Stimulated activated CD4-positive, alpha-beta T cell treated with anti-CD3 and anti-CD28 coated beads, Interleukin-2, amount 100 ng/mL, for 24 hours (primary cell): Measurements from ENCODE around the gene AJM1.
"Not testable (repeated sequence)": the region's sequence is repeated elsewhere in the genome, so short reads cannot be mapped to it uniquely, and the experiment has no call there.

Experiments used
- DNase-seq, 2 donors: peaks; one replicate each; pipeline ENCODE4 v3.0.0-alpha.2; 2020

The AJM1 gene

DNA sequence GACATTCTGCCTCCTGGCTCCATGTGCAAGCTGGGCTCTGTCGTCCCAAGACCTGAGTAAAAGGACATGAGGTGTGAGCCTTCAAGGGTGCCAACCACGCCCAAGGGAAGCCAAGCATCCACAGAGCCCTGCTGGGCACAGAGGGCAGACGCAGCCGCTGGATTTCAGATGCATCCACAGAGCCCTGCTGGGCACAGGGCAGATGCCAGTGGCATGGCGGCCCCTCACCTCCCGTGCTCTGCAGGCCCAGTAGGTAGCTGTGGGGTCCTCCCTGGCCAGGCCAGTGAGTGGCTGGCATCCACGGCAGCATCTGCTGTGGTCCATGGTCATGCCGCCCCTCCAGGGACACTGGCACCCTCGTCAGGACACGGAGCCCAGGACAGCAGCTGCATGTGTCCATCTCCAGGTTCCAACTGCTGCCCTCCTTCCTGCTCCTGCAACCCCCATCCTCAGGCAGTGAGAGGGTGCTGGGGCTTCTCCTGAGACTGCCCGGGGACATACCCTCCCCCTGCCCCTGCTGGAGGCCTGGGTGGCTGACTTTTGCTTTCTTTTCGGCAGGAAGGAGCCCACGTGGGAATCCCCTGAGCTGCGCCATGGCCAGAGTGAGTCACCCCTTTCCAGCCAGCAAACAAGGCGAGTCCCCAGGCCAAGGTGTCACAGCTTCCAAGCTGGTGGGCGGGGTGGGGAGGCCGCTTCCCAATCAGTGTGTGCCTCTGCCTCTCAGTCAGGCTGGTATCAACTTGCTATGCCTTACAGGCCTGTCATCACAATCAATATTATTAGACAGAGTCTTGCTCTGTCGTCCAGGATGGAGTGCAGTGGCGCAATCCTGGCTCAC, 40.0 kb downstream of the AJM1 start:
- peak; percentile 90 to 93 for DNase-seq

DNA sequence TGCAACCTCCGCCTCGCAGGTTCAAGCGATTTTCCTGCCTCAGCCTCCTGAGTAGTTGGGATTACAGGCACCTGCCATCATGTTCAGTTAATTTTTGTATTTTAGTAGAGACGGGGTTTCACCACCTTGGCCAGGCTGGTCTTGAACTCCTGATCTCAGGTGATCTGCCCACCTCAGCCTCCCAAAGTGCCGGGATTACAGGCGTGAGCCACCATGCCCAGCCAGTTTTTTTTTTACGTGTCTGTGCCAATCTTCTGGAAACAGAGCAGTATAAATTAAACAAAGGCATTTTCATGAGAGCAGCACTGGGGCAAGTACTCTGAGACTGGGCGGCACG, 40.6 kb downstream of the AJM1 start:
- DNase-seq, result not testable (repeated sequence)

DNA sequence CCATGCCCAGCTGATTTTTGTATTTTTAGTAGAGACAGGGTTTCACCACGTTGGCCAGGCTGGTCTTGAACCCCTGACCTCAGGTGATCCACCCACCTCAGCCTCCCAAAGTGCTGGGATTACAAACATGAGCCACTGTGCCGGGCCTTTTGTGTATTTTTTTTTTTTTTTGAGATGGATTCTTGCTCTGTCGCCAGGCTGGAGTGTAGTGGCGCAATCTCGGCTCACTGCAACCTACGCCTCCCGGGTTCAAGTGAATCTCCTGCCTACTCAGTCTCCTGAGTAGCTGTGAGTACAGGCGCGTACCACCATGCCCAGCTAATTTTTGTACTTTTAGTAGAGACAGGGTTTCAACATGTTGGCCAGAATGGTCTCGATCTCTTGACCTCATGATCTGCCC, 41.4 kb downstream of the AJM1 start:
- not testable (repeated sequence) for DNase-seq

- peak; percentile 96 to 98 for DNase-seq
These were observed 43.8 kb downstream of the AJM1 start, which contains the start of gene TRAF2 for GRCh38 chr9:136885950-136886578. TRAF2 (plus strand) TSS chr9:136886516; CDS start chr9:136898741, 12,225 bp downstream.

- peak; percentile 47 to 56 for DNase-seq
These were observed 44.6 kb downstream of the AJM1 start for GRCh38 chr9:136886610-136887597.

DNA sequence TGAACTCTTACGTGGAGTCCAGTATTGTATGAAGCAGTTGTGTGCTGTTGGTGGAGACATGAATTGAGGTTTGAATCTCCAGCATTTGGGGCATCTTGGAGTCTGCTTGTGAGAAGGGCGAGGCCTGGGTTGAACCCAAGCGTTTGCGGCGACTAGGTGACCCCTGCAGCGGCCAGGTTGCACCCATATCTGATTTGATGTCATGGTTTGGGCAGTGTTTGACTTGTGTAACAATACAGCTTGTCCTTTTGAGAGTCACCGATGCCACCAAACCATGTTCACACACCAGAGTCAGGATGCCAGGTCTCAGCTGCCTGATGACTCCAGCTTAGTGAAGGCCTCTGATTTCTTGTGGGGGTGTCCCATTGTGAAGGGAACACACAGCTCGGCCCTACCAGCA, 46.2 kb downstream of the AJM1 start:
- DNase-seq, result no peak

GRCh38 chr9:136889858-136890257, 47.6 kb downstream of the AJM1 start:
- no peak for DNase-seq

DNA sequence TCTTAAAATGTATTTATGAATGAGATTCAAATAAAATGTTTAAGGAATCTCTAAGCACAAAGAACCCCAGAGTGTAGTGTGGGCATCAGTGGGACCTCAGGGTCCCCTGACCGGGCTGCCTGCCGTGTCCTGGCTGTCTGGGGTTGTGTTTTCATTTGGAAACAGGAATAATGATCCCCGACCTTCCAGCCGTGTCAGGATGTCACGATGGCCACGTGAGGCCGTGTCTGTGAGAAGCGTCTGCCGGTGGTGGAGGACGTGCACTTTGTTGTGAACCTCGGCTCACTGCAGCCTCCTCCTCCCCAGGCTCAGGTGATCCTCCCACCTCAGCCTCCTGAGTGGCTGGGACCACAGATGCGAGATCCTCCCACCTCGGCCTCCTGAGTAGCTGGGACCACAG, 48.4 kb downstream of the AJM1 start:
- no peak for DNase-seq
